H9 (cell line): ENCODE results near the gene SCUBE1. TPM values are rescaled to one million over a fixed set of nuclear protein-coding genes. Genes with fewer than 3 reads are reported as not detected.

Experiments
- DNase-seq: peaks from one replicate; pipeline ENCODE4 v3.0.0-alpha.2; 2017
- H2AFZ ChIP-seq: one replicate; pipeline ENCODE4 v1.6.1; 2013; ENCODE audit warnings: mild to moderate bottlenecking, low read length, control low read depth, moderate library complexity
- H2AK5ac ChIP-seq: 2 replicates; pipeline ENCODE4 v1.6.1; 2013; ENCODE audit warnings: low read length, control low read depth, mixed read lengths; ENCODE audit not compliant: insufficient read length
- H2BK120ac ChIP-seq: one replicate; pipeline ENCODE4 v1.6.1; 2013; ENCODE audit warnings: low read depth, mild to moderate bottlenecking, low read length, control low read depth, inconsistent platforms; ENCODE audit not compliant: poor library complexity, severe bottlenecking
- H2BK12ac ChIP-seq: 2 replicates; pipeline ENCODE4 v1.6.1; 2013; ENCODE audit warnings: low read length, control low read depth, mixed read lengths, low read depth; ENCODE audit not compliant: insufficient read length
- H2BK15ac ChIP-seq: 2 replicates; pipeline ENCODE4 v1.6.1; 2013; ENCODE audit warnings: low read depth, low read length, control low read depth
- H2BK20ac ChIP-seq: one replicate; pipeline ENCODE4 v1.6.1; 2013; ENCODE audit warnings: low read depth, mild to moderate bottlenecking, low read length, control low read depth, inconsistent platforms; ENCODE audit not compliant: poor library complexity, severe bottlenecking
- H2BK5ac ChIP-seq: 2 replicates; pipeline ENCODE4 v1.6.1; 2013; ENCODE audit warnings: low read length, control low read depth, mixed read lengths; ENCODE audit not compliant: insufficient read length
- H3K14ac ChIP-seq: 2 replicates; pipeline ENCODE4 v1.6.1; 2013; ENCODE audit warnings: low read length, control low read depth; ENCODE audit not compliant: insufficient read depth
- H3K18ac ChIP-seq: 2 replicates; pipeline ENCODE4 v1.6.1; 2013; ENCODE audit warnings: low read depth, mild to moderate bottlenecking, mixed read lengths, low read length, control low read depth; ENCODE audit not compliant: insufficient read length
- H3K23ac ChIP-seq: 2 replicates; pipeline ENCODE4 v1.6.1; 2013; ENCODE audit warnings: low read length, control low read depth, mixed read lengths, low read depth; ENCODE audit not compliant: insufficient read length
- H3K23me2 ChIP-seq: 2 replicates; pipeline ENCODE4 v1.6.1; 2013; ENCODE audit warnings: low read depth, mild to moderate bottlenecking, mixed read lengths, low read length, control low read depth; ENCODE audit not compliant: insufficient read length, poor library complexity, severe bottlenecking
- H3K27ac ChIP-seq: 2 replicates; pipeline ENCODE4 v1.5.1; 2013; ENCODE audit warnings: low read length, control low read depth, mixed read lengths, low read depth; ENCODE audit not compliant: insufficient read length
- H3K27me3 ChIP-seq: 2 replicates; pipeline ENCODE4 v1.6.1; 2013; ENCODE audit warnings: low read length, control low read depth, inconsistent platforms; ENCODE audit not compliant: insufficient read depth
- H3K4ac ChIP-seq: 2 replicates; pipeline ENCODE4 v1.6.1; 2013; ENCODE audit warnings: low read depth, mild to moderate bottlenecking, control low read depth, inconsistent platforms, low read length, moderate library complexity
- H3K4me1 ChIP-seq: 2 replicates; pipeline ENCODE4 v1.6.1; 2013; ENCODE audit warnings: low read length, control low read depth, inconsistent platforms; ENCODE audit not compliant: insufficient read depth
- H3K4me2 ChIP-seq: 2 replicates; pipeline ENCODE4 v1.6.1; 2013; ENCODE audit warnings: low read length, control low read depth, mixed read lengths; ENCODE audit not compliant: insufficient read length, insufficient read depth
- H3K56ac ChIP-seq: 2 replicates; pipeline ENCODE4 v1.6.1; 2013; ENCODE audit warnings: low read depth, mild to moderate bottlenecking, mixed read lengths, low read length, control low read depth; ENCODE audit not compliant: insufficient read length
- H3K79me1 ChIP-seq: 2 replicates; pipeline ENCODE4 v1.6.1; 2013; ENCODE audit warnings: low read depth, mild to moderate bottlenecking, moderate library complexity, low read length, control low read depth, inconsistent platforms; ENCODE audit not compliant: insufficient read depth, poor library complexity, severe bottlenecking
- H3K79me2 ChIP-seq: 2 replicates; pipeline ENCODE4 v1.6.1; 2013; ENCODE audit warnings: low read length, control low read depth, inconsistent platforms; ENCODE audit not compliant: insufficient read depth
- H3K9ac ChIP-seq: 2 replicates; pipeline ENCODE4 v1.6.1; 2013; ENCODE audit warnings: low read length, control low read depth, mixed read lengths; ENCODE audit not compliant: insufficient read length; ENCODE audit errors: extremely low read depth
- H3K9me3 ChIP-seq: one replicate; pipeline ENCODE4 v1.6.1; 2013; ENCODE audit warnings: low read depth, low read length, inconsistent platforms; ENCODE audit not compliant: control insufficient read depth
- H3T11ph ChIP-seq: one replicate; pipeline ENCODE4 v1.6.1; 2013; ENCODE audit warnings: mild to moderate bottlenecking, low read length, control low read depth, inconsistent platforms
- H4K20me1 ChIP-seq: one replicate; pipeline ENCODE4 v1.6.1; 2013; ENCODE audit not compliant: control insufficient read depth, insufficient read length, insufficient read depth
- H4K5ac ChIP-seq: 2 replicates; pipeline ENCODE4 v1.6.1; 2013; ENCODE audit warnings: low read depth, mild to moderate bottlenecking, mixed read lengths, low read length, control low read depth; ENCODE audit not compliant: insufficient read length
- H4K8ac ChIP-seq: replicated peaks from 2 replicates; pipeline ENCODE4 v1.6.1; 2013; ENCODE audit warnings: low read length, control low read depth, mixed read lengths, low read depth; ENCODE audit not compliant: insufficient read length
- H4K91ac ChIP-seq: 2 replicates; pipeline ENCODE4 v1.6.1; 2013; ENCODE audit warnings: low read depth, mild to moderate bottlenecking, moderate library complexity, mixed read lengths, low read length, control low read depth; ENCODE audit not compliant: insufficient read length
- H3K27ac Mint-ChIP-seq, 3 experiments: 2 replicates in 2 of 3; 3 replicates in 1 of 3; pipeline ENCODE4 v1.8.0; 2020 to 2021; ENCODE audit warnings: mixed read lengths in 3 of 3, mild to moderate bottlenecking in 1 of 3, moderate library complexity in 1 of 3
- H3K27me3 Mint-ChIP-seq: 2 replicates; pipeline ENCODE4 v1.8.0; 2021; ENCODE audit warnings: low read depth, mild to moderate bottlenecking, moderate library complexity, mixed read lengths
- H3K36me3 Mint-ChIP-seq, 3 experiments: 2 replicates in 2 of 3; 3 replicates in 1 of 3; pipeline ENCODE4 v1.8.0; 2020 to 2021; ENCODE audit warnings: low read depth in 3 of 3, mixed read lengths in 3 of 3; ENCODE audit not compliant: insufficient read depth in 1 of 3
- H3K4me1 Mint-ChIP-seq, 2 experiments: 2 replicates each; pipeline ENCODE4 v1.8.0; 2020; ENCODE audit warnings: mixed read lengths in 2 of 2
- H3K4me3 Mint-ChIP-seq, 2 experiments: 2 replicates in 1 of 2; 3 replicates in 1 of 2; pipeline ENCODE4 v1.8.0; 2020 to 2021; ENCODE audit warnings: mild to moderate bottlenecking in 2 of 2, mixed read lengths in 2 of 2, moderate library complexity in 1 of 2
- H3K9me3 Mint-ChIP-seq, 2 experiments: 2 replicates in 1 of 2; 3 replicates in 1 of 2; pipeline ENCODE4 v1.8.0; 2020; ENCODE audit warnings: mild to moderate bottlenecking in 2 of 2, mixed read lengths in 2 of 2, moderate library complexity in 1 of 2
- CTCF ChIP-seq: fragments of 200-600 bp; sonication (generic); conservative IDR thresholded peaks from 3 replicates; pipeline ENCODE4 v1.8.0; 2021; ENCODE audit warnings: antibody characterized with exemption, mild to moderate bottlenecking
- WGBS: extraction: QIAGEN DNeasy Blood & Tissue Kit; methylation state at CpG from one replicate; pipeline ENCODE4 v1.1.7; 2013; ENCODE audit warnings: missing lambda C conversion rate, low lambda C conversion rate, mixed read lengths; ENCODE audit not compliant: insufficient read length; ENCODE audit errors: extremely low coverage; 5-methylcytosine and 5-hydroxymethylcytosine counted together
- total RNA-seq: library from RNA; stranded (reverse); gene quantifications from 2 replicates; pipeline ENCODE4 v1.2.1, GENCODE V29; 2021

SCUBE1 gene
- total RNA-seq, 1 experiment from 2014 or later: 1.2 TPM

GRCh38 chr22:43334378-43334777, 8.8 kb downstream of the SCUBE1 start:
- H2AFZ ChIP-seq: no peak overlapping the region
- H4K20me1 ChIP-seq: peaks cover 3% of the 10 kb centered on the region
- no peaks in the 10 kb centered on the region for H3K23me2 ChIP-seq
- H4K5ac ChIP-seq: no peak overlapping the region
- no peak overlapping the region for H3K23ac ChIP-seq
- no peak overlapping the region for H3K4ac ChIP-seq
- peaks cover 5% of the 10 kb centered on the region for H3K27me3 Mint-ChIP-seq
- H3K14ac ChIP-seq: no peak overlapping the region
- no peaks in the 10 kb centered on the region for H3K9me3 ChIP-seq
- H2BK120ac ChIP-seq: no peak overlapping the region
- no peak overlapping the region for H3K27ac ChIP-seq
- H2AK5ac ChIP-seq: no peak overlapping the region
- no peaks in the 10 kb centered on the region; a peak in 1 of 7 replicates for H3K36me3 Mint-ChIP-seq
- no peak overlapping the region for H3T11ph ChIP-seq
- 100% methylated on average over 2 of the region's 4 CpGs for WGBS
- H2BK12ac ChIP-seq: no peak overlapping the region
- no peak overlapping the region for H3K27ac Mint-ChIP-seq
- H2BK15ac ChIP-seq: no peak overlapping the region
- no peak for DNase-seq
- H2BK5ac ChIP-seq: no peak overlapping the region
- no peak overlapping the region for H4K8ac ChIP-seq
- H3K27me3 ChIP-seq: no peaks in the 10 kb centered on the region
- no peak overlapping the region for H2BK20ac ChIP-seq
- no peaks in the 10 kb centered on the region for H3K4me1 ChIP-seq
- H4K91ac ChIP-seq: no peak overlapping the region
- H3K4me2 ChIP-seq: no peak overlapping the region
- H3K4me3 Mint-ChIP-seq: no peak overlapping the region
- no peak for TF ChIP-seq CTCF
- H3K18ac ChIP-seq: no peak overlapping the region
- no peaks in the 10 kb centered on the region for H3K9me3 Mint-ChIP-seq
- no peaks in the 10 kb centered on the region for H3K79me1 ChIP-seq
- no peak overlapping the region for H3K56ac ChIP-seq
- 0 out of 2 replicates have a peak, but pooled peaks cover 2% of the 10 kb centered on the region for H3K79me2 ChIP-seq
- H3K4me1 Mint-ChIP-seq: peaks cover 0 to 19% of the 10 kb centered on the region in 2 experiments; a peak in 2 of 4 replicates
- H3K9ac ChIP-seq: no peak overlapping the region
